CD4-positive, alpha-beta T cell treated with Interleukin-1 beta for 1 hour (primary cell): ENCODE data around the gene LAMA2.

Experiments
- DNase-seq, 2 donors: peaks; one replicate each; pipeline ENCODE4 v3.0.0-alpha.2; 2020 to 2022

Gene LAMA2

DNA sequence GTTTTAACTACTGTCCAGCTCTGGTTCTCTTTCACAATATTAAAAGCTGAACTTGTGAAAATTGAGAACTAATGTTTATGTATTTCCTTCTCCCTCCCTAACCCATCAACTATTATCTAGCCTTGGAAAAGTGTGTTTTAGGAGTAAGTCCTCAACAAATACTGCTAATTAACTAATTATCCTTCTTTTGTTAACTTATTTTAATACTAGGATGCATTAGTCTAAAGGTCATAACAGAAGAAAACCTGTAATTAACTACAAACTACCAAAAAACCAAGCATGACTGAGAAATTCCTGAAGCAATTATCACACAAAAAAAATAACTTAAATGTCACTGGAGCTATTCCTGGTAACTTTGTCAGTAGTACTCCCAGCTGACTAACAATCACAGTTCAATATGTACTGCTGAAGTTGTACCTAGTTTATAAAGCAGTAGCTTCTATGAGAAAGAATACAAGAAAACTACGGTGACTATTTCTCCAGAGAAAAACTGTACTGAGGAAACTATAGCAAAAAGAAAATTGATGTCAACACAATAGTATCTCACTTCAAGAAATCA, 301.9 kb downstream of the LAMA2 start:
- DNase-seq, result no peak

DNA sequence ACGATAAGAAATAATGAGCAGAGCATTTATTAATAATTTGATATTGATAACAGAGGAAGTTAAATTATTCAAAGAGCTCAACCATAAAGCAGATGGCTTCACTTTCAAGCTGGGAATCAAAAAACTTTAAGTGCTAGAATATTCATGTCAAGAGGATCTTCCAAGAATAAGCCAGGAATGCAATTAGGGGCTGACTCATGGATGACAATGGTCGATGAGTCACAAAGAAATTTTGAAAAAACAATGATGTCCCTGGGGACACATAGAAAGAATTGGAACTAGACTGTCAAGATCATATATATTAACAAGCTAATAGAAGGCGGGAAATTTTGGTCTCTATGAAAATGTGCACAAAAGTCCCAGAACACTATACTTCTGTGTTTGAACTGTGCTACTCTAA, 304.1 kb downstream of the LAMA2 start:
- DNase-seq, result no peak

DNA sequence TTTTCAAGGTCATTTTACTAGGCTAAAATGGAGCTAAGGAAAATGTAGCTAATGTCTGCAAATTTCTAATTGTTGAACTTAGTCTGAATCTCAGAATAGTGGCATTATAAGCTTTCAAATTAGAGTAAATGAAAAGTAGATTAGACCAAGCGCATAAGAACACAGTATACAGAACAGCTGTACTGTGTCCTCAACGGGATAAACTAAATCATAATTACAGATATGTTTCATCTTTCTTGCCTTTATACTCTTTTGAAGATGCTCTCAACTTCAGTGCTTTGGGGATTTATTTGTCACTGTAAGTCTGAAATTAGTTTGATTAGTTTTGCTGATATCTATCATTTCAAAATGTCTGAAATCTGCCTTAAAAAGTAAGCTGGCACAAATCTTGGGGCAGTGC, 305.4 kb downstream of the LAMA2 start:
- no peak for DNase-seq

DNA sequence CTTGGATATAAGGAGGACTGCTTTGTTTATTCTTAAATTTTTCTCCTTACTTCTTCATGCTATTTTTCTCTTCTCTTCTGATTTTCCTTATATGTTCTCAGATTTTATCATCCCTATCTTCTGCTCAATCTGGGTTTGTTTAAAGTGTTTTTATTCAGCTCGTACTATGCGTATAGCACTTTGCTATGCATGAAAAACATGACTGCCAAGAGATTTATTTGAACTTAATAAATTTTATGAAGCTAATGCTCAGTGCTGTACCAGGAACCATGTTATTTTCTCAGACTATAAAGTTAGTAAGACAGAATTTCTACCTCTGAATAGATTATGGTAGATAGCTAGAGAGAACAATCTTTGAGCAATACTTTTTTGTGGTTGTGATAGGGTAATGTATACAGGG, 305.9 kb downstream of the LAMA2 start:
- DNase-seq, result no peak

DNA sequence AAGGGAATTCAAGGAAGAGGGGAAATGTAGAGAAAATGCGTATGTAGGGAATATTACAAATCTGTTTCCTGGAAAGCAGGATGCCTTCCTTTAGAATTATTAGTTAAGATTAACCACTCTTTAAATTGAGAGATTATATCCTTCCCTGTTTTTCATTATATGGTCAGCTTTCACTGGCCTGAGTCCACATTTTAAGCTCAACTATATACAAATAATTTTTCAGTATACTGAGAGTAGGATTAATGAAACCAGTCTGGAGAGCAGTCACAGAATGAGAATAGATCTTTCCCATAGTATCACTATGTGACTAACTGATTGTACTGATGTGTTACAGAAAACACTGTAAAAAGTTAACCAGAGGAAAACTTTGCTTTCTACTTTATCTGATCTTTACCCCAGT, 306.3 kb downstream of the LAMA2 start:
- DNase-seq, result no peak

DNA sequence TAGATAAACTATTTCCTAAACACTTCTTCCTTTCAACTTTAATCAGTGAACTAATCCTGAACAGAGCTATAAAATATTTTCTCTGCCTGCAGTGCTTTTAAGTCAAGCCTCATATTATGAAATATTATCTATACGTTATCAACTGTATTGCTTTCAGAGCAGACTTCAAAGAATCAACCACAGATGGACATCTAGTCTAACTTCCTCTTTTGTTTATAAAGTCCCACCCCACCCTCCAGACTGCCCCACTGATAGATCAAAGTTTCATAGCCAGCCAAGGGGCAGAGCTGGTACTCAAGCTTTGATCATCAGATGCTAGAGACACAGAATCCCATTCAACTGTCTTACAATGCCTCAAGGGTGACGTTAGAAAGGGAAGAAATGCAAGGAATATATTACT, 308.3 kb downstream of the LAMA2 start:
- no peak for DNase-seq

DNA sequence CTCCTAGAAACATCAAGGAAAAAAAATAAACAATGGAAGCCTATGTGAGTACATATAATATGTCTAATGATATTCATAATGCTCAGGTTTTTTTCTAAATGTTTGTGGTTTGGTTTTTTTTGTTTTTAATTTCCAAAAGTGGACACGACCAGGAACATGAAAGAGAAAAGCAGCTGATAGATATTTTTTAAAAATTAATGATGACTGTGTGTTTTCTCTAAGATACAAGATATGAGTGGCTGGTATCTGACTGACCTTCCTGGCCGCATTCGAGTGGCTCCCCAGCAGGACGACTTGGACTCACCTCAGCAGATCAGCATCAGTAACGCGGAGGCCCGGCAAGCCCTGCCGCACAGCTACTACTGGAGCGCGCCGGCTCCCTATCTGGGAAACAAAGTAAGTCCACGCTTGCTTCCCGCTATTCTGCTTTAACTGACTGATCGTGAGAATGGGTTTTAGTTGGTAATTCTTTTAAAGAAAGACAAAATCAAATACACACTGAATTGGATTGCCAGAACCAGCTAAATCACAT, 309.6 kb downstream of the LAMA2 start:
- no peak for DNase-seq

DNA sequence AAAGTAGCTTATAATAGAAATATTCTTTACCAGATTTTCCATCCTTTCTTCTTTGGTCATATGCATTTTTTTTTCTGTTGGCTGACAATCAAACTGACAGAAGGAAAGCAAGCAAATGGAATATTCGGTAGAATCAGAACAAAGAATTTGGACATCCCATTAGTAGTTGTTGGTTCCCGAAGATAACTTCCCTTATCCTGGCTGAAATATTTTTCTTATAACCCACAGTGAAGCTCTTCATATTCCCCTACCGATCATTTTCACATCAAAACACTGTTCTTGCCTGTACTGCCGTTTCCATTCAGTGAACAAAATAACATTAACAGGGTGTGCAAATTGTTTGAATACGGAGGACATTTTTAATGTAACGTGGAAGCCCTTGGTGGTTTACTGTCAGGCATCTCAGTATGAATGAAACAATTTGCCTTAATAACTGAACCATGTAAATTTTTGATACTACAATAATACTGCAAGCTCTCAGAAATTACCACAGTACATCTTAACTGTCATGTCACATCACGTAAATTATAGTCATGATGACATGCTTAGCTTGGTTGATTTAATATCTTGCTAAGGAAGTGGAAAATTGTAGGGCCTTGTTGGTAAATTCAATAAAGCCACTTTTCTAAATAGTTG, 311.5 kb downstream of the LAMA2 start:
- no peak for DNase-seq

DNA sequence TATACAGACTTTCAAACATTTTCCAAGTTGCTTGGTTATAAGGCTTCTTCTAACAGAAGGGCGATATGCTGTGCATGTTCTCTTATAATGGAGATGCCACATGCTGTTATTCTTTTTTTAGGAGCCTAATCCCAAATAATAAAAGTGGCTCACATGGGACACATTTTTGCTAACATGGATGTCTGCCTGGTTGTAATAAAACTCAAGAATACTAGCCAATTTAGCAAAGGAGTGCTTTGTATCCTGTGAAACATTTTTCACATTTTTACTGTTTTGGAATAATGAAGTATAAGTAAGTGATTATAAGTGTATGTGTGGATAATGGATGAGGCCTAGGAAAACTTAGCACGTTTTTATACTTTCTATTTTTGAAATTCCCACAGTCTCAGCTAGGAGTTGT, 312.2 kb downstream of the LAMA2 start:
- DNase-seq, result no peak

DNA sequence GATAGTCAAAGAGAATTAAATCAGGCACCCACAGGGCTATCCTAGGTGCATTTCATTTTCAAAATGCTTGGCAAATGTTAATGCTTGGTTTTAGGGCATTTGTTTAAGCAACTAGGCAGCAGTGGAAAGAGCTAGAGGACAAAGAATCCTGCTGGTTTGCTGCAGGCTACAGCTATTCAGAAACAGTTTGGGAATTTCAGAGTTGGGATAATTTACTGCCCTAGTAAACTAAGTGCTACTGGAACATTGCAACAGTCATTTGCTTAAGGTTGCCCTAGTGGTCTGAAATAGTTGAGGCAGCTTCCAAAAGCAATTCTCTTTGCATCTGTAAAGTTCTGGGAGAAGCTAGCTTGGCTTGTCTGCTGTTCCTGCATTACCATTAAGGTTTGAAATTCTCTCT, 312.7 kb downstream of the LAMA2 start:
- DNase-seq, result no peak

DNA sequence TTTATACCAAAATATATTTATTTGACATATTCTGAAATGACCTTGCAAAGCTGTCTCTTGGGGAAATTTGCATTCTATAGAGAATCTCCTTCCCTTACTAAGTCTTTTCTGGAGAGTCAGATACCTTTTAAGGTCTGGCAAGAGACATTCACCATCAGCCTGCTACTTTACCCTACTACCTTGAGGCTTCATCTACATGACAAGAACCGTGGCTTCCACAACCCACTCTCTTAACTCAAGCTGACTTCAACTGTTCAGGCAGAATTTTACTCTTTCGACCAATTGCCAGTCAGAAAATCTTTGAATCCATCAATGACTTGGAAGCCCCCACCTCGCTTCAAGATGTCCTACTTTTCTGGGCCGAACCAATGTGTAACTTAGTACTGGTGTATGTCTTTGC, 314.2 kb downstream of the LAMA2 start:
- no peak for DNase-seq

DNA sequence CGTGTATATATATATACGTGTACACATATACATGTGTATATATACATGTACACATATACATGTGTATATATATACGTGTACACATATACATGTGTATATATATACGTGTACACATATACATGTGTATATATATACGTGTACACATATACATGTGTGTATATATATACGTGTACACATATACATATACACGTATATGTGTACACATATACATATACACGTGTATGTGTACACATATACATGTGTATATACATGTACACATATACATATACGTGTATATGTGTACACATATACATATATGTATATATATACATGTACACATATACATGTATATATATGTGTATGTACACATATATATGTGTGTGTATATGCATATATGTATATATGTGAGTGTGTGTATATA, 317.2 kb downstream of the LAMA2 start:
- no peak for DNase-seq

DNA sequence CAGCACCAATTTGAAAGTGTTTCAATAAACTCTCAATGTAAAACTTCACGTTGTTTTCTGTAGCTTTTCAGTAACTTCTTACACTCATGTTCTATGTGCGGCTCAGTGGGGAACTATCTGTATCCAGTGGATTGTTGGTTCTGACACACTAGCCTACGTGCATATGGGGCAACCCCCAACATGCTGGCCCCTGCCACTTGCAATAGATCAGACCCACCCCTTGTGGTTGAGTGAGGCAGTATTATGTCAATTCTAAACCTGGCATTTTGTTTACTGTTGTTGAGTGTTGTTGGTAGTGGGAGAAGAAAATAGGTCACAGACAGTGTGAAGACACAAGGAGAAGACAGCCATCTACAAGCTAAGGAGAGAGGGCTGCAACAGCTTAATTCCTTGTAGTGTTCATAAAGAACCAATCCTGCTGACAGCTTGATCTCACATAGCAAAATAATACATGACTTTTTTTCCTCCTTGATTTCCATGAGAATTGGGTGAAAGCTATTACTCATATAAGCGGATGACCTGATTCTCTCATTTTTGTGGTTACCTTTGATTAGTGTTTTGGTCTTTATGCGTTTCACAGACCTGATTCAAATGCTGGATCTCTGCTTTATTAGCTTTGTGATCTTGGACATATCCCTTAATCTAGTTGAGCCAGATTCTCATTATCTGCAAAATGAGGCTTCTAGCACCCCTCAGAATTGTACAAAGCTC, 320.4 kb downstream of the LAMA2 start:
- DNase-seq, result no peak

DNA sequence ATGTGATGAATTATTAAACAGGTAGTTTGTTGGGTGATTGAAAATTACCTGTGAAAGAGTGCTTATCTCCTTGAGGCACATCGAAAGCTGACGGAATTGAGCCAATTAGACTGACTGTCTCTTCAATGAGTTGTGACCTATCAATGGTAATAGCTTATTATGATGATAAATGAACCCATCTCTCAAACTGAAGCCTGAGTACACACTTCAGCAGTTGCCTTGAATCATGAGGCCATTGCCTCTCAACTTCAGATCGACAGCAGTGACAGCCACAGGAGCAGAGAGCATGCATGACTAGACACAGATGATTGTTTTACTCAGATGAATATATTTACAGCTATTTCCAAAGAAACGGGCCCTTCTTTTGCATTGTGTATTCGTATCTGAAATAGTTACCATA, 323.9 kb downstream of the LAMA2 start:
- DNase-seq, result no peak

DNA sequence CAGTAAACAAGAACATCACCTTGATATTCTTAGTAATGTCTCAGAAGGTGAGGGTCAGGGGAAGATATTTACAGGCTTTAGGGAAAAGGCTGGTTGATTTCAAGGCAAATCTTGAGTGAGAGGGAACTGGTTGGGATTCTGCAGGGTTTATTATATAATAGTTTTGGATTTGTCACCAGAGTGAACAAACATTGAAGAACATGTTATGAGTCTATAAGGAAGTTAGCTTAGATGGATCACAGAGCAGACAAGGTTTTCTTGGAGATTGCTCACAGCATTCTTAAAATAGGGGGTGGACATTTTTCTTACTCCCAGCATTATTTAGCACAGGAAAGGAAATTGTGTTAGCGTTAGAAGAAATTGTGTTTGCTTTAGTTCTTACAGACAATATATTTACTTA, 324.9 kb downstream of the LAMA2 start:
- no peak for DNase-seq

DNA sequence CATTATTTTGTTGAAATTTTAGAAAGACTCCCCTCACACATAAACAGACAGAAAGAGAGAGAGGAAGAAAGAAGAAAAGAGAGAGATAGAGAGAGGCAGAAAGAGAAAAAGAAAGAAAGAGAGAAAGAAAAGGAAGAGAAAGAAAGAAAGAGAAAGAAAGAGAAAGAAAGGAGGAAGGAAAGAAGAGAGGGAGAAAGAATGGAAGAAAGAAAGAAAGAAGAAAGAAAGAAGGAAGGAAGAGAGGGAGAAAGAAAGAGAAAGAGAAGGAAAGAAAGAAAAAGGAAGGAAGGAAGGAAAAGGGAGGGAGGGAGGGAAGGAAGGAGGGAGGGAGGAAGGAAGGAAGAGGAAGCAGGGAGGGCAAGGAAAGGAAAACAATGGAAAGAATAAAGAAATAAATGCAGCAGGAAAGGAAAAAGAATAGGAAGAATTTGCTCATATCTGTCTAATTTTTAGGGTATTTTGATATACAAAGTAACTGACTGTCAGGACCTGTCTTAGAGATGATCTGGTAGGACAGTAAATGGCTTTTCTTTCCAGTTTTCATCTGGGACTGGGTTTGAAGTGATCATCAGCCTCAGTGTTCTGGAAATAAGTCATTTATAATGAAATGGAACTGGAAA, 325.6 kb downstream of the LAMA2 start:
- DNase-seq, result no peak

DNA sequence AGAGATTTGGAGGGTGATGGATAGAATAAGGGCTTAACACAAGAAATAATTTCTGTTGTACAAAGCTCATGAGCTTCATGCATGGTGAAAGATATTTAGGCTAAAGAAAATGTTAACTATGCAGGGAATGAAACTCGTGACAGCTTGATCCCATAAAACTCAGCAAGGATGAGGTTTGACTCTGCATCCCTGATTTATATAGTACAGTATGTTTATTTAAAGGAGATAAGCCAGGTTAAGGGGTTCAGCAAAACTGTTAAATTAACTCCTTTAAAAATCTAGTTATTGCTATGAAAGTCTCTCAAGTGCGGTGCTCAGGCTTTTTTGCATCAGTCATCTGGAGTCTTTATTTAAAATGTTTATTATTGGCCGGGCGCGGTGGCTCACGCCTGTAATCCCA, 326.4 kb downstream of the LAMA2 start:
- DNase-seq, result no peak

DNA sequence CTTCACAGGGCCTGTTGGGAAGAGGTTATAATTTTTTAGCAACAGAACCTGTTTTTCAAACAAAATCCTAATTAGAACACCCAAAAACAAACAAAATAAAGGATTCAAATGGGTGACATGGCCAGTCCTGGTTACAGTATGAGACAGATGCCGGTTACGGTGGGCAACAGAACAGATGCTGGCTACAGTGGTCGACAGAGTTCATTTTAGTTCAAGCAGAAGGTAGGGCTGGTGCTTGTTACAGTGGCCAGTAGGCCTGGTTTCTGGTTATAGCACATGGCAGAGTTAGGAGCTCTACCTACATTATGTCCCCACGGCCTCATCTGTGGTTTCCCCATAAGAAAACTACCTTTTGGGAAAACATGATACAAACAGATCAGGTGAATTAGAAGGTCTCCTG, 327.7 kb downstream of the LAMA2 start:
- no peak for DNase-seq

DNA sequence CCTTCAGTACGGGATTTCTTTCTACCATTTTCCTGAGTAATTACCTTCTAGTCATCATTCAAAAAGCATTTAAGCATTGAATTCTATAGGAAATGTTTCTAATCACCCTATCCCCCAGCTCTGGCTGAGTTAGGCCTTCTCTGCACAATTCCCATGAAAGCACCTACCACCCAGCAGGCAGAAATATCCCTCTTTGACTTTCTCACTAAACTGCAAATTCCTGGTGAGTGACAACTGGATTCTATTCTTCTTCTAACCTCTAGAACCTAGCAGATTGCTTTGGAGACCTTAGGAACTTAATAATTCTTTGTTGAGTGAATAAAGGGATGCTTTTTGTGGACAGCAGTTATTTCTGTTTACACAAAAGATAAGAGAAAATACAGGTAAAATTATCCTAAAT, 328.7 kb downstream of the LAMA2 start:
- no peak for DNase-seq

DNA sequence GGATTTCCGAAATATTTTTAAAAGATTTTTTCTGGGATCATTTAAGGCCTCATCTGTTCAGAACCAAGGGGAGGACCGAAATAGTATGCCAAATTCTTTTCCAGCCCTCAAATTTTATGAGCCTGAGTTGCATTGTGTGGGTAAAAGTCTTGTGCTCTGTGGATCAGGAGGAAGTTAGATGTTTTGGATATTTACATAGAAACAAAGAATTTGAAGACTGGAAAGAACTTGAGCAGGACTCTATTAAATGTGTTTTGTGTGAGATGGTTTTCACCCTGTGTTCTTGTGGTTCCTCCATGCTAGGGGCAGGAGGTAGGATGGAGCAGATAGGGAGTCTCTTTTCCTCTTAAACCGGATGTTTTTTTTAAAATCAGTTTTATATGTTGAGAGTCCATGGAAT, 329.1 kb downstream of the LAMA2 start:
- no peak for DNase-seq

DNA sequence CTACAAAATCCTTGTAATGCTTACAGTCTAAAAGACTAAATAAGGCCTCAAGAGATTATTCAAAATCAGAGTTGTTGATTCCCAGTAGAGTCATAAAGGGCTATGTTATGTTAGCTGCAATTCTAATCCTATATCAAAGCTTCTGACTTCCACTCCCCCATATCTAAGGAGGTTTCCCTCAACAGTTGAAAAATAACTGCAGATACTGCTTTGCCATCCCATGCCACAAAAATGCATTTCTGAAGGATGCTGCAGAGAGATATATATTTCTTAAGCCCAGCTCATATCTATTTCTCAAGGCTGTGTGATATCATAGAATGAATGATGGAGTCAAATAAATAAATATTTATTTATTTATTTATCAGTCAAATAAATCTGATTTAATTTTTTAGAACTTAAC, 332.3 kb downstream of the LAMA2 start:
- DNase-seq, result no peak

DNA sequence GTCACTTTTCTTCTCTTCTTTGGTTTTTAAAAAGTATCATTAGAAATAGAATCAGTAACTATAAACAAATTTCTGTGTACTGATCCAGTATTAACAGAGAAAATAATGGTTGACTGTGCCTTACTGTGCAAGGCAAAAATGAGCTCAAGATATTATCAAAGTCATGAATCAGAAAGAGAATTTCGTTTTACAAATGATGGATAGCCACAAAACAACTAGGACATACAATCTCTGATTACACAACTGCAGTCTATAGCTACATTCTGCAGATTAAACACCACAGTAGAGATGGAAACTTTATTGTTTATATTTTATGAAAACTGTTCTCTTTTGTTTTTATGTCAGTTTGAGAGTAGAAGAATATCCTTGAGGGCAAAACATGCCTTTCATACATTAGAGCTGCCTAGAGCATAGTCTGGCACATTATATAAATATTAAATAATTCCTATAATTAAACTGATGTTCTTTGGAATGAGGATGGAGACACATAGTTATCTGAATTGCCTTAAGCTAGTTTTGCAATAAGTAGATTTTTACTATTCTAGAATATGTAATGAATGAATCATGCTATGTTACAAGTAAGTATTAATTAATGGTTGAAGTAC, 333.1 kb downstream of the LAMA2 start:
- DNase-seq, result no peak

DNA sequence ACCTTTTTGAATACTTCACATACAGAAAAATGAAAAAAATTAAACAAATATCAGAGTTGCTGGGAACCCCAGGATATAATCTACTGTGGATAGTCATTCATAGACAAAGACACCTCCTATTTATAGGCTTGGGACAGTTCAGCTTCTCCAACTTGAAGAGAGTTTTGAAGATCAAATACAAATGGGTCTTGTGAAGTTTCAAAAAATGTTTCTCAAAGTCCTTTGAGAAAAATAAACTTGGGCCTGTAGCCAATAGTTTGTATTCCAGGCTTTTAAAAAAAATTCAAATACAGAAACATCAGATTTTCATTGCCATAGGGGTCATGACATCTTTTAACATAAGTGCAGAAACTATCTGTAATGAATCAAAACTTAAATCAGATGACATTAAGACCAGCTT, 334.8 kb downstream of the LAMA2 start:
- DNase-seq, result no peak
